ENCODE data around the gene ZNF662.

Gene ZNF662

GRCh38 chr3:42926310-42926709 is 20.4 kb downstream of the ZNF662 start:
- H3K27ac ChIP-seq: no peak overlapping the region
- H3K4me3 ChIP-seq: no peak overlapping the region

- Histone ChIP-seq H3K27ac (no peak overlapping the region), H3K4me3 (no peak overlapping the region)
Measured at GRCh38 chr3:42934111-42934510, 28.2 kb downstream of the ZNF662 start.

- no peak overlapping the region for H3K27ac ChIP-seq
- no peak overlapping the region for H3K4me3 ChIP-seq
Measured at GRCh38 chr3:42934910-42935309, 29.0 kb downstream of the ZNF662 start.

DNA sequence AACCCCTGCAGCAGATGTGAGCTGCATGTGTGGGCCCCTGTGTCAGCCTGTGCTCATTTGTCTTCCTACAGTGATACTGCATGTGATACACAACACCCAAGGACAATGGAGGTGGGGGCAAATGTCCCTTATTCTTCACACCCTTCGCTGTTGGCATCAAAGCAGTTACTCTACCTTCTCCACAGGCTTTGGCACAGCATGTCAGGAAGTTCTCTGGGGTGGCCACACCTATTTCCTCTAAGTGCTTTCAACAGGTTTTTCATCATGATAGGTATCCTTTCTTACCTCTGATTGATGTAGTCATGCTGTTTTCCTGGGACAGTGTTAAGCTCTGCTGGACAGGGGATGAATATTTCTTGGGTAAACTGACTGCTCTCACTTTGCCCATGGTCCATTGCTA is 29.5 kb downstream of the ZNF662 start:
- Histone ChIP-seq H3K27ac (no peak overlapping the region), H3K4me3 (no peak overlapping the region)

GRCh38 chr3:42936157-42936981 is 30.4 kb downstream of the ZNF662 start:
- H3K4me3 ChIP-seq: peak overlapping the region in 5 of 7 experiments; percentile 14 to 35 (median 29)

DNA sequence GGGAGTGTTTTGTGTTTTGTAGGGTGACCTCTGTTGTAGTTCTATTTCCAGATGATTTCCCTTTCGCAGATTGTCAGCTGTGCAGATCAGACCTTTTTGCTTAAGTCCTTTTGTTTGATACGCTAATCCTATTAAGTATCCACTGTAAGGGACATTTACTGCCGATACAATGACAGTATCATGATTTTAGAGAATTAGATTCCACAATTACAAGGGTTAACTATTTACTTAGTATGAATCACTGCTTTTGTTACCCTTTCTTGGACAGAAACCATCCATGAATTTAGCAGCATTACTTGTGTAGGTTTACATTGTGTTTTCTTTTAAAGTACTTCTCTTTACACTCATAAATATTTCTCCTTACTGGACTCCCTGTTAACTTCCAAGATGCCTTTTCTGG is 31.4 kb downstream of the ZNF662 start:
- H3K27ac ChIP-seq: no peak overlapping the region
- H3K4me3 ChIP-seq: no peak overlapping the region

More at GRCh38 chr3:42936157-42936981, 30.4 kb downstream of the ZNF662 start:
- H3K27ac ChIP-seq: peak overlapping the region in 1 of 21 experiments; percentile 12

DNA sequence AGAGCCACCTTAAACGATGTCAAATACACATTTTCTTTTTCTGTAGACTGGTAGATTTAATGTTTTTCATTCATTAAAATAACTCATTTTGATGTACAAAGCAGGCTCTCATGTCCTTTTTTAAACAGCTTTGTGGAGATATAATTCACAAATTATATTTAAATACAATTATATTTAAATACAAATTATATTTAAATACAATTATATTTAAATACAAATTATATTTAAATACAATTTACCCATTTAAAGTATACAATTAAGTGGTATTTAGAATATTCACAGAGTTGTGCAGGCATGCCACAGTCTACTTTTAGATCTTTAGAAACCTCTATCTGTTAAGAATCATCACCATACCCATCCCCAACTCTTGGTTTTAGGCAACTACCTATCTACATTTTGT is 36.8 kb downstream of the ZNF662 start:
- H3K4me3 ChIP-seq: no peak overlapping the region

DNA sequence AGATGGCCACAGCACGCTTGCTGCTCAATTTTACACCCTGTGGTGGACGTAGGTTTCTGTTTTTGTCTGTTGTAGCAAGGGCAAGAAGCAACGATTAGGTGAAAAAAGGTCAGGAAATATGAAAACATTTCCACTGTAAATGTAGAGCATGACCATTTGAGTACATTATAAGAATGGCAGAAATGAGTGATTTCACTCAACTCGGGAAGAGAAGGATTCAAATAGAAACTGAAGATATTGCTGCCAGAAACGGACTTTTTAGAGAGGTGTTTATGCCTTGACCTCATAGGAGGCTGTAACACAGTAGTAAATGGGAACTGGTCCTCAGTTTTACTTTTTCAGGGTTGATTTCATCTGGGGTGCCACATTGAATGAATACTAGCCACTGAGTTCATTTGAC is 40.1 kb downstream of the ZNF662 start:
- no peak overlapping the region for H3K27ac ChIP-seq
- H3K4me3 ChIP-seq: no peak overlapping the region

More for the DNA sequence above, 36.8 kb downstream of the ZNF662 start:
- no peak overlapping the region for H3K27ac ChIP-seq

DNA sequence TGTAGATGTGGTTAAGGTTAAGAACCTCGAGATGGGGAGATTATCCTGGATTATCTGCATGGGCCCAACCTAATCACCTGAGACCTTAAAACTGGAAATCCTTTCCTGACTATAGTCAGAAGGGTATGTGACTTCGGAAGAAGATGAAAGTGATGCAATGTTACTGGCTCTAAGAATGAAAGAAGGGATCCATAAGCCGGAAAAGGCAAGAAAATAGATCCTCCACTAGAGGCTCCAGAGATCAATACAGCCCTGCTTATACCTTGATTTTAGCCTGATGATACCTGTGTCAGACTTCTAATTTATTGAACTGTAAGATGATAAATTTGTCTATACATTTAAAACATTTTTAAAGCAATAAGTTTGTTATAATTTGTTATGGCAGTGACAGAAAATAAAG is 51.6 kb downstream of the ZNF662 start:
- H3K27ac ChIP-seq: no peak overlapping the region
- no peak overlapping the region for H3K4me3 ChIP-seq

DNA sequence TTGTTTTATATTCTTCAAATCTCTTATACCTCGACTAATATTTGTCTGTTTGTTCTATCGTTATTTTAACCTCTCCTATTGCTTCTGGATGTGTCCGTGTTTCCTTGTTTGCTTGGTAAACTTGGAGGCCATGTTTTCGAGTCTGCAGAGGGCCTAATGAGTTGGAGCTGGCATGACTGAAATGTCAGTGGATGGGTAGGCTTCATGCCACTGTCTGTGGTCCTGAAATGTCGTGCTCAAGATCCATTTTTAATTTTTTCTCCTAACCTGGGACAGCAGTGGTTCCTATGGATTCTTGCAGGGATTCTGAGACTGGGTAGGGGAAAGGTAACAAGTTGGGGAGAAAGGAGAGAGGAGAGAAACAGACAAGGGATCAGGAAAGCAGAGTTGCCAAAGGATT is 54.3 kb downstream of the ZNF662 start:
- no peak overlapping the region for H3K27ac ChIP-seq
- H3K4me3 ChIP-seq: no peak overlapping the region

DNA sequence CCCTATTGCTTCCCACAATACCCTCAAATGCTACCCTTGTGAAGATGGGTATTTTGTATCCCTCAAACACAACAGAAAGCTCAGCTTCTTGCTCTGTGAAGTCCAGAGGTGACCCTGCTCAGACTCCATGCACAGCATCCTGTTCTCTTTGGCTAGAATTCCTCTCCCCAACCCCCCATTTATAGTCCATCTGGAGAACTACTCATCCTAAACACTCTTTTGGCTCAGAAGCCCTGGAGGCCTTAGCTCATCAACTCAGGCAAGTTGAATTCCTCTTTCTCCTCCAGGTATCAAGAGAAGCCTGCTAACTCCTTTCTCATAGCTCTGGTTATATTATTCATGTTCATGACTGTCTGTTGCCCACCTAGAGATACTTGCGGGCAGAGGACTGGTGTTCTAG is 54.8 kb downstream of the ZNF662 start:
- H3K27ac ChIP-seq: no peak overlapping the region
- H3K4me3 ChIP-seq: no peak overlapping the region

- H3K4me3 ChIP-seq: no peak overlapping the region
- no peak overlapping the region for H3K27ac ChIP-seq
Measured at GRCh38 chr3:42961633-42962032, 55.7 kb downstream of the ZNF662 start.

DNA sequence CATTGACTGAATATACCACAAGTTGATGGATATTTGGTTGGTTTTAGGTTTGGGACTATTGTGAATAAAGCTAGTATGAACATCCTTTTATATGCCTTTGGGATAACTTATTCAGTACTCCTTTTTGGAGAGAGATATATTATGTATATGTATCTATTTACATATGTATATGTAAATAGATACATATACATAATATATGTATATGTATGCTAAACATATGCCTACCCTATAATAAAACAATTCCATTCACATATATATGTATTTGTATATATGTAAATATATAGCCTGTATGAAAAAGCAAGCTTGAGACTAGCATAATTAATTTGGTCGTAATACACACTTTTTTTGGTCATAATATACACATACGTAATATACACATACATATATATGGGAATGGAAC is 57.3 kb downstream of the ZNF662 start:
- Histone ChIP-seq H3K27ac (no peak overlapping the region), H3K4me3 (no peak overlapping the region)

DNA sequence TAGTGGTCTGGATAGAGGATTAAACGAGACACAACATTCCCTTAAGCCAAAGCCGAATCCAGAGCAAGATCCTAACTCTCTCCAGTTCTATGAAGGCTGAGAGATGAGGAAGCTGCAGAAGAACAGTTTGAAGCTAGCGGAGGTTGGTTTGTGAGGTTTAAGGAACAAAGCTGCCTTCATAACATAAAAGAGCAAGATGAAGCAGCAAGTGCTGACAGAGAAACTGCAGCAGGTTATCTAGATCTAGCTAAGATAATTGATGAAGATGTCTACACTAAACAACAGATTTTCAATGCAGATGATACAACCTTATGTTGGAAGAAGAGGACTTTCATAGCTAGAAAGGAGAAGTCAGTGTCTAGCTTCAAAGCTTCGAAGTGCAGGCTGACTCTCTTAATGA is 58.3 kb downstream of the ZNF662 start:
- H3K4me3 ChIP-seq: no peak overlapping the region
- H3K27ac ChIP-seq: no peak overlapping the region
